ENCODE results near the gene F8. TPM values are rescaled to one million over a fixed set of nuclear protein-coding genes. Genes with fewer than 3 reads are reported as not detected.

The F8 gene
- total RNA-seq (2014; rRNA removed; shearing (Covaris generic)), result 0.23 and 0.42 TPM in 2 replicates

GRCh38 chrX:155022585-155022984 is at the start of gene F8:
F8 (minus strand) TSS chrX:155022723; CDS start chrX:155022552, 171 bp downstream.
- Histone ChIP-seq H3K4me1 (no peaks in the 10 kb centered on the region), H3K36me3 (no peaks in the 10 kb centered on the region), H3K27ac (no peak within 1 kb of the TSS), H3K4me3 (no peak within 1 kb of the TSS), H3K27me3 (no peaks in the 10 kb centered on the region), H3K9me3 (replicated peaks) (no peaks in the 10 kb centered on the region)
- DNase-seq, result no peak

GRCh38 chrX:155071694-155072280 is 49.3 kb upstream of the F8 start:
- Histone ChIP-seq H3K4me1 (no peaks in the 10 kb centered on the region), H3K4me3 (peak overlapping the region; percentile 80), H3K27me3 (no peaks in the 10 kb centered on the region), H3K36me3 (no peaks in the 10 kb centered on the region; the same call in 1 of the 2 replicates), H3K27ac (peak overlapping the region; percentile 46), H3K9me3 (replicated peaks) (no peaks in the 10 kb centered on the region)
- no peak for DNase-seq

- H3K27me3 ChIP-seq, result no peaks in the 10 kb centered on the region
- H3K4me1 ChIP-seq, result no peaks in the 10 kb centered on the region
- H3K4me3 ChIP-seq, result peak within 1 kb of the TSS; percentile 80
- DNase-seq, result peak; percentile 79 to 81
- no peaks in the 10 kb centered on the region; the same call in 1 of the 2 replicates for H3K36me3 ChIP-seq
- no peaks in the 10 kb centered on the region for H3K9me3 ChIP-seq (replicated peaks)
- peak within 1 kb of the TSS; percentile 77 for H3K27ac ChIP-seq
Measured at GRCh38 chrX:155070975-155071693, 48.6 kb upstream of the F8 start, which contains the start of the genes BRCC3, CMC4 and MTCP1. BRCC3 (plus strand) TSS chrX:155071508; CDS start chrX:155071528, 20 bp downstream. CMC4 (minus strand) TSS chrX:155071136; CDS start chrX:155064023, 7,113 bp downstream. MTCP1 (minus strand) TSS chrX:155071136; CDS start chrX:155066010, 5,126 bp downstream.

GRCh38 chrX:155070663-155070974 is 48.1 kb upstream of the F8 start:
- no peak for DNase-seq
- H3K27ac ChIP-seq, result peak overlapping the region; percentile 77
- H3K9me3 ChIP-seq (replicated peaks), result no peaks in the 10 kb centered on the region
- no peaks in the 10 kb centered on the region; the same call in 1 of the 2 replicates for H3K36me3 ChIP-seq
- peak overlapping the region; percentile 68 for H3K4me3 ChIP-seq
- H3K27me3 ChIP-seq, result no peaks in the 10 kb centered on the region
- no peaks in the 10 kb centered on the region for H3K4me1 ChIP-seq

GRCh38 chrX:155070038-155070437 is 47.5 kb upstream of the F8 start:
- peak in 1 of 2 experiments; percentile 28 for DNase-seq
- H3K27ac ChIP-seq, result peak overlapping the region; percentile 77
- no peaks in the 10 kb centered on the region for H3K27me3 ChIP-seq
- no peaks in the 10 kb centered on the region for H3K9me3 ChIP-seq (replicated peaks)
- no peaks in the 10 kb centered on the region; the same call in 1 of the 2 replicates for H3K36me3 ChIP-seq
- no peaks in the 10 kb centered on the region for H3K4me1 ChIP-seq
- peak overlapping the region; percentile 68 for H3K4me3 ChIP-seq

- H3K4me3 ChIP-seq, result peak overlapping the region; percentile 68
- no peak overlapping the region for H3K27ac ChIP-seq
Measured at GRCh38 chrX:155069414-155069813, 46.9 kb upstream of the F8 start.

GRCh38 chrX:155068165-155068564 is 45.6 kb upstream of the F8 start:
- no peaks in the 10 kb centered on the region for H3K4me1 ChIP-seq
- H3K27ac ChIP-seq, result no peak overlapping the region
- H3K36me3 ChIP-seq, result no peaks in the 10 kb centered on the region
- no peaks in the 10 kb centered on the region for H3K9me3 ChIP-seq (replicated peaks)
- no peaks in the 10 kb centered on the region for H3K27me3 ChIP-seq
- H3K4me3 ChIP-seq, result no peak overlapping the region
- DNase-seq, result peak in 1 of 2 experiments; percentile 5

More at GRCh38 chrX:155069414-155069813, 46.9 kb upstream of the F8 start:
- Histone ChIP-seq H3K9me3 (replicated peaks) (no peaks in the 10 kb centered on the region), H3K36me3 (no peaks in the 10 kb centered on the region; the same call in 1 of the 2 replicates), H3K27me3 (no peaks in the 10 kb centered on the region), H3K4me1 (no peaks in the 10 kb centered on the region)
- DNase-seq, result no peak

GRCh38 chrX:155065035-155065734 is 42.7 kb upstream of the F8 start:
- DNase-seq, result no peak
- H3K4me3 ChIP-seq, result no peak overlapping the region
- no peaks in the 10 kb centered on the region for H3K4me1 ChIP-seq
- H3K27me3 ChIP-seq, result no peaks in the 10 kb centered on the region
- no peak overlapping the region for H3K27ac ChIP-seq
- 0 out of 2 replicates have a peak, but pooled peaks cover 2% of the 10 kb centered on the region for H3K36me3 ChIP-seq
- no peaks in the 10 kb centered on the region for H3K9me3 ChIP-seq (replicated peaks)

- H3K4me3 ChIP-seq, result no peak overlapping the region
- no peak for DNase-seq
- 0 out of 2 replicates have a peak, but pooled peaks cover 6% of the 10 kb centered on the region for H3K36me3 ChIP-seq
- no peaks in the 10 kb centered on the region for H3K27me3 ChIP-seq
- H3K4me1 ChIP-seq, result no peaks in the 10 kb centered on the region
- no peaks in the 10 kb centered on the region for H3K9me3 ChIP-seq (replicated peaks)
- no peak overlapping the region for H3K27ac ChIP-seq
Measured at GRCh38 chrX:155061760-155062159, 39.2 kb upstream of the F8 start.

GRCh38 chrX:155056877-155057792 is 34.6 kb upstream of the F8 start:
- Histone ChIP-seq H3K27me3 (no peaks in the 10 kb centered on the region), H3K4me3 (no peak overlapping the region), H3K27ac (no peak overlapping the region), H3K9me3 (replicated peaks) (no peaks in the 10 kb centered on the region), H3K36me3 (0 out of 2 replicates have a peak, but pooled peaks cover 6% of the 10 kb centered on the region), H3K4me1 (no peaks in the 10 kb centered on the region)
- DNase-seq, result peak in 1 of 2 experiments; percentile 15

- Histone ChIP-seq H3K36me3 (0 out of 2 replicates have a peak, but pooled peaks cover 6% of the 10 kb centered on the region), H3K9me3 (replicated peaks) (no peaks in the 10 kb centered on the region), H3K4me1 (no peaks in the 10 kb centered on the region), H3K27me3 (no peaks in the 10 kb centered on the region), H3K4me3 (no peak overlapping the region), H3K27ac (no peak overlapping the region)
- DNase-seq, result no peak
Measured at GRCh38 chrX:155056471-155056870, 33.9 kb upstream of the F8 start.

- Histone ChIP-seq H3K4me1 (no peaks in the 10 kb centered on the region), H3K9me3 (replicated peaks) (no peaks in the 10 kb centered on the region), H3K4me3 (no peak overlapping the region), H3K27me3 (no peaks in the 10 kb centered on the region), H3K27ac (no peak overlapping the region), H3K36me3 (0 out of 2 replicates have a peak, but pooled peaks cover 6% of the 10 kb centered on the region)
- no peak for DNase-seq
Measured at GRCh38 chrX:155055494-155055893, 33.0 kb upstream of the F8 start.

GRCh38 chrX:155054255-155054654 is 31.7 kb upstream of the F8 start:
- H3K9me3 ChIP-seq (replicated peaks), result no peaks in the 10 kb centered on the region

GRCh38 chrX:155053656-155054055 is 31.1 kb upstream of the F8 start:
- Histone ChIP-seq H3K4me1 (no peaks in the 10 kb centered on the region), H3K4me3 (no peak overlapping the region), H3K27me3 (no peaks in the 10 kb centered on the region), H3K36me3 (no peaks in the 10 kb centered on the region), H3K27ac (no peak overlapping the region), H3K9me3 (replicated peaks) (no peaks in the 10 kb centered on the region)
- DNase-seq, result no peak

More at GRCh38 chrX:155054255-155054654, 31.7 kb upstream of the F8 start:
- H3K4me1 ChIP-seq, result no peaks in the 10 kb centered on the region
- no peaks in the 10 kb centered on the region for H3K27me3 ChIP-seq
- no peaks in the 10 kb centered on the region for H3K36me3 ChIP-seq
- no peak for DNase-seq
- no peak overlapping the region for H3K4me3 ChIP-seq
- H3K27ac ChIP-seq, result no peak overlapping the region

Data from SJCRH30 (cell line).